ENCODE results near the gene CENPB.

- TF ChIP-seq CTCF (IDR thresholded peaks at IDR 0.05) (no peak), EP300 (IDR thresholded peaks at IDR 0.05) (no peak), POLR2A (IDR thresholded peaks at IDR 0.05) (no peak)
These were observed 13.8 kb upstream of the CENPB start for GRCh38 chr20:3800256-3800877.
